SIG-M5 treated with dmso at 0.1 percent for 504 hours (cell line): ENCODE measurements around the gene MRPL14.

Experiments
- DNase-seq: peaks from one replicate; lab custom pipeline; 2025; ENCODE audit not compliant: unreplicated experiment; lab: John Stamatoyannopoulos, UW

The MRPL14 gene

GRCh38 chr6:44081753-44082152 lies 45.5 kb downstream of the MRPL14 start:
- DNase-seq = no peak

- no peak for DNase-seq
These were observed 46.4 kb downstream of the MRPL14 start for GRCh38 chr6:44080561-44081521.

GRCh38 chr6:44079672-44080071 lies 47.6 kb downstream of the MRPL14 start:
- no peak for DNase-seq

GRCh38 chr6:44078827-44079671 lies 48.2 kb downstream of the MRPL14 start:
- no peak for DNase-seq

- DNase-seq = no peak
These were observed 48.9 kb downstream of the MRPL14 start for GRCh38 chr6:44078219-44078826.

GRCh38 chr6:44077214-44077946 lies 49.9 kb downstream of the MRPL14 start:
- no peak for DNase-seq

GRCh38 chr6:44076356-44077213 lies 50.7 kb downstream of the MRPL14 start:
- no peak for DNase-seq

GRCh38 chr6:44075647-44076355 lies 51.5 kb downstream of the MRPL14 start:
- no peak for DNase-seq

- no peak for DNase-seq
These were observed 52.2 kb downstream of the MRPL14 start for GRCh38 chr6:44074813-44075646.

GRCh38 chr6:44074439-44074812 lies 52.8 kb downstream of the MRPL14 start:
- DNase-seq = no peak

- DNase-seq = no peak
These were observed 53.4 kb downstream of the MRPL14 start for GRCh38 chr6:44073612-44074438.

GRCh38 chr6:44072959-44073611 lies 54.2 kb downstream of the MRPL14 start:
- DNase-seq = no peak

GRCh38 chr6:44072452-44072958 lies 54.7 kb downstream of the MRPL14 start:
- DNase-seq = no peak

GRCh38 chr6:44071670-44072451 lies 55.4 kb downstream of the MRPL14 start:
- no peak for DNase-seq

GRCh38 chr6:44068607-44069296 lies 58.5 kb downstream of the MRPL14 start:
- DNase-seq = no peak
